Fibroblast of lung (primary cell): ENCODE results near the gene SLC39A10.

Source experiments
- CTCF ChIP-seq, 2 donors: IDR thresholded peaks in 1 of 2; conservative IDR thresholded peaks in 1 of 2; 1 replicate in 1 of 2; 2 replicates in 1 of 2; pipeline ENCODE4 v1.5.1; 2011 to 2012; ENCODE audit warnings: low read length in 2 of 2, control low read depth in 1 of 2, inconsistent platforms in 1 of 2, low read depth in 1 of 2, mild to moderate bottlenecking in 1 of 2
- EZH2 ChIP-seq: IDR thresholded peaks from 2 replicates; pipeline ENCODE4 v1.5.1; 2012; ENCODE audit warnings: low read length, control low read depth, mild to moderate bottlenecking; ENCODE audit errors: missing control alignments

- TF ChIP-seq CTCF (conservative IDR thresholded peaks at IDR 0.05 in 1 of 2, IDR thresholded peaks at IDR 0.05 in 1 of 2; ENCODE audit: low read depth in 1 of 2, low read length in 2 of 2) (no peak), EZH2 (no peak)
Observed at GRCh38 chr2:195763866-195764265, 106.8 kb downstream of the SLC39A10 start.
